OCI-LY3 (cell line): Measurements from ENCODE around the gene TRPM1.

Experiments
- EZH2phosphoT487 ChIP-seq: fragments of 200-600 bp; shearing (Covaris generic); IDR thresholded peaks from 2 replicates; pipeline ENCODE4 v1.6.1; 2018; ENCODE audit warnings: antibody characterized with exemption, mixed run types, low read depth
- TF ChIP-seq, protein P1 (sequence below): fragments of 200-600, 300-600 bp; sonication (generic); IDR thresholded peaks from 2 replicates; pipeline ENCODE4 v1.5.1; 2014; ENCODE audit warnings: antibody characterized with exemption, low read length, low read depth

DNA sequence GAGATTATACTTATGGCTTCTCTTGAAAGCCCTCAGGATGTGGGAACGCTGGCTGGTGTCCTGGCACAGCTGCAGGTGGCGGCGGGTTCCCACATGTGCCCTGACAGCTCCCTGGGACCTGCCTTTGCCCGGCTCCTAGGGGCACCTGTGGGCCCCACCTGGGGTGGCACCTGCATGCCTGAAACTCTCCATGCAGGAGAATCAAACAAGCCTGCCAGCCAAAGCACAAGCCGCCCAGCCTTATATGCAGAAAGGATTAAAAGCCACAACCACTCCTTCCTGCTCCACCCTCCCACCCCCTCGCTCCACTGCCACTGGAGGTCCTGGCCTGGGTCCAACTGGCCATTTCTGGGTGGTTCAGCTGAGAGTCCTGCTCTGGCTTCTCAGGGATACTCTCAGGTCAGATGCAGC lies 18.1 kb downstream of the TRPM1 start:
- TF ChIP-seq, protein P1, sequence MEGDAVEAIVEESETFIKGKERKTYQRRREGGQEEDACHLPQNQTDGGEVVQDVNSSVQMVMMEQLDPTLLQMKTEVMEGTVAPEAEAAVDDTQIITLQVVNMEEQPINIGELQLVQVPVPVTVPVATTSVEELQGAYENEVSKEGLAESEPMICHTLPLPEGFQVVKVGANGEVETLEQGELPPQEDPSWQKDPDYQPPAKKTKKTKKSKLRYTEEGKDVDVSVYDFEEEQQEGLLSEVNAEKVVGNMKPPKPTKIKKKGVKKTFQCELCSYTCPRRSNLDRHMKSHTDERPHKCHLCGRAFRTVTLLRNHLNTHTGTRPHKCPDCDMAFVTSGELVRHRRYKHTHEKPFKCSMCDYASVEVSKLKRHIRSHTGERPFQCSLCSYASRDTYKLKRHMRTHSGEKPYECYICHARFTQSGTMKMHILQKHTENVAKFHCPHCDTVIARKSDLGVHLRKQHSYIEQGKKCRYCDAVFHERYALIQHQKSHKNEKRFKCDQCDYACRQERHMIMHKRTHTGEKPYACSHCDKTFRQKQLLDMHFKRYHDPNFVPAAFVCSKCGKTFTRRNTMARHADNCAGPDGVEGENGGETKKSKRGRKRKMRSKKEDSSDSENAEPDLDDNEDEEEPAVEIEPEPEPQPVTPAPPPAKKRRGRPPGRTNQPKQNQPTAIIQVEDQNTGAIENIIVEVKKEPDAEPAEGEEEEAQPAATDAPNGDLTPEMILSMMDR = no peak
- TF ChIP-seq EZH2phosphoT487 = no peak
